ENCODE results near the gene ITGAL. TPM values are rescaled to one million over a fixed set of nuclear protein-coding genes. Genes with fewer than 3 reads are reported as not detected.

The ITGAL gene
- total RNA-seq, 1 donor from 2014 or later = 1.5 TPM

- intact Hi-C loops (cut with DNase I) = no loop called here
- no peak for DNase-seq
These were observed 83.0 kb downstream of the ITGAL start for GRCh38 chr16:30555315-30556124.

GRCh38 chr16:30556125-30556473 is 83.6 kb downstream of the ITGAL start:
- DNase-seq = no peak
- intact Hi-C loops (cut with DNase I) = no loop called here
- no peak for ATAC-seq (ENCODE audit: poor library complexity)

More at GRCh38 chr16:30555315-30556124, 83.0 kb downstream of the ITGAL start:
- ATAC-seq (ENCODE audit: poor library complexity) = no peak

DNA sequence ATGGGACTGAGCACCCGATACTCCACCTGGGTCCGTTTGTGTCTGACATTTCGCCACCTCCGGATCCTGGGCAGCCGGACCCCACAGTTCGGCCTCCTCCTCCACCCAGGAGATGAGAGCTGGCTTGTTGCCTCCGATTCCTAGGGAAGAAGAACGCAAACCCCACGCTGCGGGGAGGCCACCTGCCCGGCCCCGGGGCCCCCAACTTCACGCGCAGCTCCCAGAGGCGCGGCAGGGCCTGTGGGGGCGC is 85.1 kb downstream of the ITGAL start:
- ATAC-seq (ENCODE audit: poor library complexity) = peak; percentile 1
- no peak for DNase-seq
- intact Hi-C loops (cut with DNase I) = no loop called here

- intact Hi-C loops (cut with DNase I) = no loop called here
- DNase-seq (peak; percentile 98), ATAC-seq (ENCODE audit: poor library complexity) (peak; percentile 96)
These were observed 85.6 kb downstream of the ITGAL start, which contains the start of gene ZNF764 for GRCh38 chr16:30557957-30558788. Gene ZNF764 (minus strand): TSS chr16:30558374. CDS start chr16:30558182, 192 bp downstream.

- no peak for DNase-seq
- ATAC-seq (ENCODE audit: poor library complexity) = no peak
- intact Hi-C loops (cut with DNase I) = no loop called here
These were observed 86.3 kb downstream of the ITGAL start for GRCh38 chr16:30558789-30559377.

- intact Hi-C loops (cut with DNase I) = no loop called here
- DNase-seq = no peak
These were observed 87.1 kb downstream of the ITGAL start for GRCh38 chr16:30559690-30560089.

GRCh38 chr16:30561089-30561816 is 88.7 kb downstream of the ITGAL start:
- intact Hi-C loops (cut with DNase I) = no loop called here
- peak; percentile 64 for DNase-seq
- ATAC-seq (ENCODE audit: poor library complexity) = no peak

More at GRCh38 chr16:30559690-30560089, 87.1 kb downstream of the ITGAL start:
- ATAC-seq (ENCODE audit: poor library complexity) = no peak

DNA sequence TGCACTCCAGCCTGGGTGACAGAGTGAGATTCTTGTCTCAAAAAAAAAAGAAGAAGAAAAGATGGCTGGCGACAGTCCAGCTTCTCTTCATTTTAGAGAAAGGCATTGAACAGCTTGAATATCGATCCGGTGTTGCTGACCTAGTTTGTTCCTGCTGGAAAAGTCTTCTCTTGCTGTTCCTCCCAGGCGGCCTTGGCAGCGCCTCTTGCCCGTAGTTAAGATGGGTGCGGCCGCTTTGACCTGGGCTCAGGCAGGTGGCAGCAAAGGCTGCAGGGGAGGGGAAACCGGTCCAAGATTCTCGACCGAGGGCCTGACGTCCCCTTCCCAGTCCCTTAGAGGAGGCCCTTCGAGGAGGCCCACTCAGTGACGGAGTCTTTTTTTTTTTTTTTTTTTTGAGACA is 89.5 kb downstream of the ITGAL start:
- no peak for DNase-seq

DNA sequence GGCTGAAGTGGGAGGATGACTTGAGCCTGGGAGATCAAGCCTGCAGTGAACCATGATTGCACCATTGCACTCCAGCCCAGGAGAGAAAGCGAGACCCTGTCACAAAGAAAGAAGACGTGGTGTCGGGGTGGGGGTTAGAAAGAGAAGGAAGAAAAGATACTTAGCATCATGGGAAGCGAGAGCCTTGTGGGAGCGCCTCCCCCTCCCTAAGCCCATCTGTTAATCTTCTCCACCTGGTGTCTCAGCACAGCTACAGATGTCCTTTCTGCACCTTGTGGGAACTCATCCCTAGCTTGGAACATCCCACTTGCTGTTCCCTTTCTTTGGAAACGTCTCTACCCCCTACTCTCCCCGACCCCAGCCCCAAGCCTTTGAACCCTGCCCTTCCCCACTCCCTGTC is 93.0 kb downstream of the ITGAL start:
- intact Hi-C loops (cut with DNase I) = no loop called here
- DNase-seq = no peak
- no peak for ATAC-seq (ENCODE audit: poor library complexity)

More for the DNA sequence above, 89.5 kb downstream of the ITGAL start:
- ATAC-seq (ENCODE audit: poor library complexity) = no peak
- intact Hi-C loops (cut with DNase I) = no loop called here

DNA sequence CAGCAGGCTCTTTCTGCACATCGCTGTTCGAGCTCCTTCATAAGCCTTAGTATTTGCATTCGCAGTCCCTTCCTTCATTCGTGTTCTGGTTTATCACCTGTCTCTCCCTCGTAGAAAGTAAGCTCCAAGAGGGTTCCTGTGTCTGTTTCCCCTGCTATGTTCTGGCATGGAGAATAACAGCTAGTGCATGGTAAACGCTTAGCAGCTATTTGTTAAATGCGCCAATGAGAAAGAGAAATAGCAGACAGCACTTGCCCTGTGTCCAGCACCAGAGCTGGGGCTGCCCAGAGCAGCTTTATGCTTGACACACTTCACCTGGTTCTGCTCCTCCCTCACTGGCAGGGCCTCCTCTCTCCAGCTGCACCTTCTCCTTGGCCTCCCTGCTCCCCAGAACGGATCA is 93.4 kb downstream of the ITGAL start:
- DNase-seq (no peak), ATAC-seq (ENCODE audit: poor library complexity) (no peak)
- intact Hi-C loops (cut with DNase I) = no loop called here

DNA sequence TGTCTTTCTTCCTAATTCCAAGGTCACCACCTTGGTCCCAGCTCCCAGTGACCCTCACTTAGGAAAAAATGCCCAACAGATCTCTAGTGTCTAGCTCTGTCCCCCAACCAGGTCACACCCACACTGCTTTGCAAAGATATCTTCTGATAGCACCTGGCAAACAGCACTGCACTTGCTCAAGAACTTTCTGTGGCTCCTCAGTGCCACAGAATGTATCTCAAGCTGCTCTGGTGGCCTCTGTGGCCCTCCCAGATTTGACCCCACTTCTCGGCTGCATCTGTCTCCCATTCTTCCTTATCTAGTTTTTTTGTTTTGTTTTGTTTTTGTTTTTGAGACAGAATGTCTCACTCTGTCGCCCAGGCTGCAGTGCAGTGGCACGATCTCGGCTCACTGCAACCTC is 94.0 kb downstream of the ITGAL start:
- DNase-seq = no peak
- ATAC-seq (ENCODE audit: poor library complexity) = no peak
- intact Hi-C loops (cut with DNase I) = no loop called here

DNA sequence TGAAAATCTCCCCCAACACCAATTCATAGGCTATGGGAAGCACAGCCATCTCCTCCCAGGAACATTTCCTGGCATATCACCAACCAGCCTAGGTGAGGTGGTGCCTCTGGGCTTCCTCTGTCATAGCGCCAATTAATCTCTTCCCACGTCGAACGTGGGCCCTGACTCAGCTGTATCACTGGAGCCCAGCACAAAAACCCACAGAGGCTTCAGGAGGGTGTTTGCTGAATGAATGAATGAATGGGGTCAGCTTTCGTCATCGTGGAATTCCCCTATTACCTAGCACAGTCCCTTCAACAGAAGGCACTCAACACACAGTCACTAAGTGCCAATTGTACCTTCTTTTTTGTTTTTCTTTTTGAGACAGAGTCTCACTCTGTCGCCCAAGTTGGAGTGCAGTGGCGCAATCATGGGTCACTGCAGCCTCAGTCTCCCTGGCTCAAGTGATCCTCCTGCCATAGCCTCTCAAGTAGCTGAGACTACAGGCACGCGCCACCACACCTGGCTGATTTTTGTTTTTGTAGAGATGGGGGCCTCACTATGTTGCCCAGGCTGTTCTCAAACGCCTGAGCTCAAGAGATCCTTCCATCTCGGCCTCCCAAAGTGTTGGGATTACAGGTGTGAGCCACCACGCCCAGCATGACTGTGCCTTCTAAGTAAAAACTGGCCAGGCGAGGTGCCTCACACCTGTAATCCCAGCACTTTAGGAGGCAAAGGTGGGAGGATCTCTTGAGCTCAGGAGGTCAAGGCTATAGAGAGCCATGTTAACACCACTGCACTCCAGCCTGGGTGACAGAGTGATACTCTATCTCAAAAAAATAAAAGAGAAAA is 94.8 kb downstream of the ITGAL start:
- ATAC-seq (ENCODE audit: poor library complexity) (no peak), DNase-seq (no peak)
- intact Hi-C loops (cut with DNase I) = no loop called here

- no peak for ATAC-seq (ENCODE audit: poor library complexity)
- intact Hi-C loops (cut with DNase I) = no loop called here
These were observed 95.6 kb downstream of the ITGAL start for GRCh38 chr16:30567991-30568638.

DNA sequence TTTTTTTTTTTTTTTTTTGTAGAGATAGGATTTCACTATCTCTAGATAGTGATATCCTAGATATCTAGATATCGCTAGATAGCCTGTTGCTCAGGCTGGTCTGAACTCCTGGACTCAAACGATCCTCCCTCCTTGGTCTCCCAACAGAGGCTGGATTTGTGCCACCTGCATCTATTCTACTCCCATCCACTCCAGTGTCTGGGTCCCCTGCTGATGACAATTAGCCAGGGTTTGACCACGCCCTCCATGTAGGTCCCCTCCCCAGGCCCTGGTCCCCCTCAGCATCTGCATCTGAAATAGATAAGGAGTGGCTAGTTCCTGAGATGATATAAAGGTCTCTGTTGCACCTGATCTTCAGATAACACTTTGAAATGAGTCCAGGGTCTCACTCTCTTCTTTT is 96.7 kb downstream of the ITGAL start:
- intact Hi-C loops (cut with DNase I) = no loop called here
- ATAC-seq (ENCODE audit: poor library complexity) = no peak
- no peak for DNase-seq

More at GRCh38 chr16:30567991-30568638, 95.6 kb downstream of the ITGAL start:
- no peak for DNase-seq

DNA sequence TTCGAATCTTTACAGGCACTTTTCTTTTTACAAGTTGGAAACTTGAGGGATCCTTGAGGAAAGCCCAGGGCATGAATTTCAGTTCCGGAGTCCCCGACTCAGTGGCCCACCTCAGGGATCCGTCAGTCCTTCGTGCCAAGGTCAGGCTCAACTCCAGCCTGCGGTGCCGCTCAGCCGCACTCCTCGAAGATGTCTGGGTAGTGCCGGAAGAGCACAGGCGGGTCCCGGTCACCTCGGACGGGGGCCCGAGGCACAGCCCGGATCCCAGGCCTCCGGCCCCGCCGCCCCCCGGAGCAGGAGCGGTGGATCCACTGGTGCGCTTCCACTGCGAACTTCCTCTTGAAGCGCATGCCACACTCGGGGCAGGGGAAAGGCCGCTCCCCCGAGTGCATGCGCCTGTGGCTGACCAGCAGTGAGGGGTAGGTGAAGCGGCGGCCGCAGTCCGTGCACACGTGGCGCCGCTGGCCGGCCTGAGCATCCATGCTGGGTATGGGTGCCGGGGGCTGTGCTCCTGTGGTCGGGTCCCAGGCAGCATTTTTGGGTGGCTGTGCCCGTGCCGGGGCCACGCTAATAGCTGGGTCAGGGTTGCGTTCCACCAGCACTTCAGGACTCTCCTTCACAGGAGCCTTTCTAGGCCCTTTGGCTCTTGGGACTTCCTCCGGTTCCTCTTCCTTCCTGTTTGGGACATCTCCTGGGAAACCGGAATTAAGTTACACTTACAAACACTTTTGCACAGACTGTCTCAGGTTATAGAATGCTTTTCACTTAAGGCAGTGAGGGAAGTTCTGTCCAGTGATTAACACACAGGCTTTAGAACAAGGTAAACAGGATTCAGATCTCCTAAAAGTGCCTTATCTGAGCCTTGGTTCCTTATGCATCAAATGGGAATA is 97.4 kb downstream of the ITGAL start:
- DNase-seq = no peak
- no peak for ATAC-seq (ENCODE audit: poor library complexity)
- intact Hi-C loops (cut with DNase I) = loop anchor here (5.0 kb wide), 1 partner anchor 43 kb away; the partner anchor contains the start of gene ZNF768

- peak; percentile 54 for DNase-seq
- intact Hi-C loops (cut with DNase I) = loop anchor here (5.0 kb wide), 1 partner anchor 44 kb away; the partner anchor contains the start of gene ZNF768
- peak; percentile 30 for ATAC-seq (ENCODE audit: poor library complexity)
These were observed 98.3 kb downstream of the ITGAL start for GRCh38 chr16:30570636-30571444.
